Smooth muscle cell (in vitro differentiated cells): ENCODE results near the gene GABBR2. TPM values are rescaled to one million over a fixed set of nuclear protein-coding genes. Genes with fewer than 3 reads are reported as not detected.

Experiments used
- DNase-seq: peaks from one replicate; lab custom pipeline; 2025; ENCODE audit not compliant: unreplicated experiment; lab: John Stamatoyannopoulos, UW
- H2AFZ ChIP-seq: fragments of 200-600 bp; sonication (generic); 2 replicates; pipeline ENCODE4 v1.6.0; 2016; ENCODE audit warnings: antibody characterized with exemption, low read depth, mild to moderate bottlenecking
- H3F3A ChIP-seq: fragments of 200-600 bp; sonication (generic); 2 replicates; pipeline ENCODE4 v1.6.0; 2017; ENCODE audit warnings: antibody characterized with exemption, low read depth
- H3K27ac ChIP-seq: fragments of 200-600 bp; sonication (generic); 2 replicates; pipeline ENCODE4 v1.5.1; 2016; ENCODE audit warnings: low read depth, mild to moderate bottlenecking
- H3K27me3 ChIP-seq: fragments of 200-600 bp; sonication (generic); 2 replicates; pipeline ENCODE4 v1.6.1; 2016; ENCODE audit warnings: low read depth, mild to moderate bottlenecking
- H3K36me3 ChIP-seq: fragments of 200-600 bp; sonication (generic); 2 replicates; pipeline ENCODE4 v1.5.1; 2016; ENCODE audit warnings: low read depth
- H3K4me1 ChIP-seq: fragments of 200-600 bp; sonication (generic); 2 replicates; pipeline ENCODE4 v1.5.1; 2016; ENCODE audit warnings: low read depth
- H3K4me2 ChIP-seq: fragments of 200-600 bp; sonication (generic); 2 replicates; pipeline ENCODE4 v1.6.0; 2016; ENCODE audit warnings: mild to moderate bottlenecking
- H3K4me3 ChIP-seq: fragments of 200-600 bp; sonication (generic); 2 replicates; pipeline ENCODE4 v1.5.1; 2016; ENCODE audit warnings: mild to moderate bottlenecking
- H3K79me2 ChIP-seq: fragments of 200-600 bp; sonication (generic); 2 replicates; pipeline ENCODE4 v1.6.0; 2016; ENCODE audit warnings: low read depth, mild to moderate bottlenecking
- H3K9ac ChIP-seq: fragments of 200-600 bp; sonication (generic); 2 replicates; pipeline ENCODE4 v1.6.0; 2016; ENCODE audit warnings: low read depth
- H3K9me3 ChIP-seq: fragments of 200-600 bp; sonication (generic); replicated peaks from 2 replicates; pipeline ENCODE4 v1.5.1; 2016; ENCODE audit warnings: low read depth
- H4K20me1 ChIP-seq: fragments of 200-600 bp; sonication (generic); 2 replicates; pipeline ENCODE4 v1.6.0; 2016; ENCODE audit warnings: low read depth
- WGBS: methylation state at CpG from one replicate; pipeline ENCODE4 v1.1.7; 2016; ENCODE audit warnings: low lambda C conversion rate; 5-methylcytosine and 5-hydroxymethylcytosine counted together
- polyA plus RNA-seq: library from polyadenylated mRNA; unstranded; fragments of >200 nt; fragmentation: Nextera tagmentation; extraction: Ambion mirVana; gene quantifications from 2 replicates; pipeline ENCODE4 v1.2.1, GENCODE V29; 2016
- total RNA-seq: library from RNA; depleted of rRNA; stranded (reverse); fragments of >200 nt; gene quantifications from 2 replicates; pipeline ENCODE4 v1.2.3, GENCODE V29; 2014
- TF ChIP-seq, protein P1 (sequence below): fragments of 200-600 bp; sonication (generic); IDR thresholded peaks from 2 replicates; pipeline ENCODE4 v1.5.1; 2017; ENCODE audit warnings: borderline replicate concordance, mild to moderate bottlenecking, antibody characterized with exemption; ENCODE audit not compliant: insufficient read depth, poor library complexity, severe bottlenecking

The GABBR2 gene
- total and polyA plus RNA-seq, 2 experiments from 2014 or later, result 0.25 TPM; not detected in 1

DNA sequence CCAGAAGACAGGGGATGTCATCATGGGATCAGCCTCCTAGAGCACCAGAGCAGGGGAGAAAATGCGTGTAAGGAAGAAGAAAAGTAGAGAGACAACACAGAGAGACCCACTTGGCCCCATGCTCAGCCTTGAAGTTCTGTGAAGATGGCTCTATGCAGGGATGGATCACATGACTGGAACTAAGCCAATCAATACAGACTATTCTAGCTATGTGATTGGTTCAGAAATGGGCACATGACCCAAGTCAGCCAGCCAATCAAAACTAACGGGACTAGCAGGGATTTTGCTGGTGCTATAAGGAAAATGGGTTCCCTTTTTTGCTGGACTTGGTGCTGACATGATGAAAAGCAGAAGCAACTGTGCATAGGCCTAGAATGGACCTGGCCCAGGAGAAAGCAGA, 280.3 kb downstream of the GABBR2 start:
- Histone ChIP-seq H3F3A (peaks cover 4% of the 10 kb centered on the region), H3K9me3 (no peaks in the 10 kb centered on the region), H3K27me3 (no peaks in the 10 kb centered on the region), H3K4me2 (no peak overlapping the region), H3K27ac (no peak overlapping the region), H3K4me1 (no peaks in the 10 kb centered on the region), H3K9ac (no peak overlapping the region), H2AFZ (no peak overlapping the region), H3K79me2 (no peaks in the 10 kb centered on the region), H4K20me1 (no peaks in the 10 kb centered on the region), H3K4me3 (no peak overlapping the region), H3K36me3 (no peaks in the 10 kb centered on the region)
- DNase-seq, result no peak
- TF ChIP-seq, protein P1, sequence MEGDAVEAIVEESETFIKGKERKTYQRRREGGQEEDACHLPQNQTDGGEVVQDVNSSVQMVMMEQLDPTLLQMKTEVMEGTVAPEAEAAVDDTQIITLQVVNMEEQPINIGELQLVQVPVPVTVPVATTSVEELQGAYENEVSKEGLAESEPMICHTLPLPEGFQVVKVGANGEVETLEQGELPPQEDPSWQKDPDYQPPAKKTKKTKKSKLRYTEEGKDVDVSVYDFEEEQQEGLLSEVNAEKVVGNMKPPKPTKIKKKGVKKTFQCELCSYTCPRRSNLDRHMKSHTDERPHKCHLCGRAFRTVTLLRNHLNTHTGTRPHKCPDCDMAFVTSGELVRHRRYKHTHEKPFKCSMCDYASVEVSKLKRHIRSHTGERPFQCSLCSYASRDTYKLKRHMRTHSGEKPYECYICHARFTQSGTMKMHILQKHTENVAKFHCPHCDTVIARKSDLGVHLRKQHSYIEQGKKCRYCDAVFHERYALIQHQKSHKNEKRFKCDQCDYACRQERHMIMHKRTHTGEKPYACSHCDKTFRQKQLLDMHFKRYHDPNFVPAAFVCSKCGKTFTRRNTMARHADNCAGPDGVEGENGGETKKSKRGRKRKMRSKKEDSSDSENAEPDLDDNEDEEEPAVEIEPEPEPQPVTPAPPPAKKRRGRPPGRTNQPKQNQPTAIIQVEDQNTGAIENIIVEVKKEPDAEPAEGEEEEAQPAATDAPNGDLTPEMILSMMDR, result no peak
- 90% methylated on average over 2 of the region's 2 CpGs for WGBS

DNA sequence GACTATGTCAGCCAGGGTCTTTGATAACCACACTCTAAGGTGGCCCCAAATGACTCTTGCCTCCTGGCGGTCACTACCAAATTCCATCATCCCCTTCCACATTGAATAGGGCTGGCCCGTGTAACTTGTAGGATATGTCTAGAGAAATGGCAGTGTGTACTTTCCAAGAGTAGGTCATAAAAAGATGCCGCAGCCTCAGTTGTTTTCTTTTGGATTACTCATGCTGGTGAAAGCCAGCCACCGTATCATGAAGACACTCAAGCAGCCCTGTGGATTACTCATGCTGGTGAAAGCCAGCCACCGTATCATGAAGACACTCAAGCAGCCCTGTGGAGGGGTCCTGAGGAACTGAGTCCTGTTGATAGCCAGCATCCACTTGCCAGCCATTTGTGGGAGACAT, 281.2 kb downstream of the GABBR2 start:
- DNase-seq, result no peak
- Histone ChIP-seq H3K4me2 (no peak overlapping the region), H3K9ac (no peak overlapping the region), H3K4me1 (no peaks in the 10 kb centered on the region), H4K20me1 (no peaks in the 10 kb centered on the region), H3K4me3 (no peak overlapping the region), H3K27ac (no peak overlapping the region), H3K36me3 (no peaks in the 10 kb centered on the region), H3F3A (peaks cover 4% of the 10 kb centered on the region), H2AFZ (no peak overlapping the region), H3K27me3 (no peaks in the 10 kb centered on the region), H3K79me2 (no peaks in the 10 kb centered on the region), H3K9me3 (no peaks in the 10 kb centered on the region)
- TF ChIP-seq, protein P1, result no peak
- 53% methylated on average over 5 of the region's 5 CpGs for WGBS

DNA sequence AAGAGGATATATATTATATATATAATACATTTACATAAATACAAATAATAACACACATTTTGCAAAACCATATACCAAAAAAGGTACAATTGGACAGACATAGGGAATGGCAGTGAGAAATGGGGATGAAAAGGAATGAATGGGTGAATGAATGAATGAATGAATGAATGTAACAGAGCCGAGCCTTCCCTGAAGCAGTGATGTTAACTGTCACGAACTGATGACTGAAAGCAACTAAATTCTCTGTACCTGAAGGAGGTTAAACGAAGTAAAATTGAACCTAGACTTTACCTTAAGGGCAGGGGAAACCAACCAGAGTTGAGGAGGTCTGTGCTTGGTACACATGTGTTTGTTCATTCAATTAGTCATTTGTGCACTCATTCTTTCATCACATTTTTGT, 283.7 kb downstream of the GABBR2 start:
- Histone ChIP-seq H2AFZ (no peak overlapping the region), H3K27ac (no peak overlapping the region), H4K20me1 (no peaks in the 10 kb centered on the region), H3K9ac (no peak overlapping the region), H3K79me2 (no peaks in the 10 kb centered on the region), H3K9me3 (no peaks in the 10 kb centered on the region), H3F3A (peaks cover 4% of the 10 kb centered on the region), H3K36me3 (no peaks in the 10 kb centered on the region), H3K4me3 (no peak overlapping the region), H3K4me2 (no peak overlapping the region), H3K27me3 (no peaks in the 10 kb centered on the region), H3K4me1 (no peaks in the 10 kb centered on the region)
- no peak for DNase-seq
- TF ChIP-seq, protein P1, result no peak
- 88% methylated on average over 3 of the region's 3 CpGs for WGBS

DNA sequence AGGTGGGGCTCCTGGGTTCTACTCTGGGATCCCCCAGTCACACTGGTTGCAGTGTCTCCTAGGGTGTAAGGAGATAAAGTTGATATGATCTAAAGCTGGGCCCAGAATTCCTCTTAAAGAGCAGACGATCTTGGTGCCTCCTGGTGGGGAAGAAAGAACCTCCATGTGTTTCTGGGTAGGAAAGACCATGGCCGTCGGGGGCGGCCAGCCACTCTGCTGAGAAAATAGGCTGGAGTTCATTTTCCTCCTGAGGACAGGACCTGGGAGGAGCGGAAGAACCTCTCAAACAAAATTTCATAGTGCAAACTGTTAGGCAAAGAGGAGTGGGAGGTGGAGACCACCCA, 289.5 kb downstream of the GABBR2 start:
- Histone ChIP-seq H3K27ac (no peak overlapping the region), H3K4me3 (no peak overlapping the region), H3K27me3 (no peaks in the 10 kb centered on the region), H3K36me3 (no peaks in the 10 kb centered on the region), H3K4me2 (no peak overlapping the region), H3K9me3 (no peaks in the 10 kb centered on the region), H3F3A (no peaks in the 10 kb centered on the region), H4K20me1 (no peaks in the 10 kb centered on the region), H3K79me2 (no peaks in the 10 kb centered on the region), H2AFZ (no peak overlapping the region), H3K4me1 (no peaks in the 10 kb centered on the region), H3K9ac (no peak overlapping the region)
- no peak for DNase-seq
- TF ChIP-seq, protein P1, result no peak
- 84% methylated on average over 5 of the region's 5 CpGs for WGBS
